ENCODE measurements around the gene APPL1. TPM values are rescaled to one million over a fixed set of nuclear protein-coding genes. Genes with fewer than 3 reads are reported as not detected.

APPL1 gene
- total and polyA plus RNA-seq, 2 experiments from 2014 or later: 49.0 to 125 TPM

- no peaks in the 10 kb centered on the region for H3K27me3 ChIP-seq (ENCODE audit: insufficient read depth)
- no peaks in the 10 kb centered on the region for H3K79me2 ChIP-seq (replicated peaks; ENCODE audit: insufficient read depth)
- Mint-ChIP-seq H3K9me3 (no peaks in the 10 kb centered on the region), H3K4me1 (no peaks in the 10 kb centered on the region), H3K4me3 (no peak overlapping the region), H3K36me3 (ENCODE audit: low read depth) (peaks cover 14% of the 10 kb centered on the region; the same call in 2 of the 3 replicates), H3K27ac (no peak overlapping the region), H3K27me3 (ENCODE audit: insufficient read depth, low read depth, poor library complexity) (no peaks in the 10 kb centered on the region)
- peaks cover 16% of the 10 kb centered on the region for H3K36me3 ChIP-seq (ENCODE audit: insufficient read depth)
- no peak for DNase-seq (ENCODE audit: low spot score)
- H3K27ac ChIP-seq (ENCODE audit: low read depth): no peak overlapping the region
- no peak overlapping the region for H3K4me3 ChIP-seq
- no peaks in the 10 kb centered on the region for H3K4me1 ChIP-seq (ENCODE audit: insufficient read depth)
- no peak for TF ChIP-seq CTCF (conservative IDR thresholded peaks at IDR 0.05; ENCODE audit: low read depth in 2 of 2)
- TF ChIP-seq ETS1 (IDR thresholded peaks at IDR 0.05): no peak
- no peaks in the 10 kb centered on the region for H3K9me2 ChIP-seq (ENCODE audit: insufficient read depth)
- no peak overlapping the region for H2AFZ ChIP-seq
- no peak overlapping the region for H3K4me2 ChIP-seq
- H4K20me1 ChIP-seq (replicated peaks; ENCODE audit: insufficient read depth): no peaks in the 10 kb centered on the region
- ATAC-seq: no peak
- H3F3A ChIP-seq (replicated peaks; ENCODE audit: low read depth): no peaks in the 10 kb centered on the region
These were observed 17.4 kb downstream of the APPL1 start for GRCh38 chr3:57244946-57245345.

- Histone ChIP-seq H3K27me3 (ENCODE audit: insufficient read depth) (no peaks in the 10 kb centered on the region), H3K4me2 (no peak overlapping the region), H2AFZ (no peak overlapping the region), H3K36me3 (ENCODE audit: insufficient read depth) (peaks cover 6% of the 10 kb centered on the region; the same call in 1 of the 2 replicates), H3K4me1 (ENCODE audit: insufficient read depth) (no peaks in the 10 kb centered on the region), H3K27ac (ENCODE audit: low read depth) (peak overlapping the region; percentile 46; the same call in 1 of the 2 replicates), H4K20me1 (replicated peaks; ENCODE audit: insufficient read depth) (no peaks in the 10 kb centered on the region), H3K79me2 (replicated peaks; ENCODE audit: insufficient read depth) (no peaks in the 10 kb centered on the region), H3K4me3 (no peak overlapping the region), H3F3A (replicated peaks; ENCODE audit: low read depth) (no peaks in the 10 kb centered on the region), H3K9me2 (ENCODE audit: insufficient read depth) (no peaks in the 10 kb centered on the region)
- peaks cover 3% of the 10 kb centered on the region for H3K27me3 Mint-ChIP-seq (ENCODE audit: insufficient read depth, low read depth, poor library complexity)
- H3K36me3 Mint-ChIP-seq (ENCODE audit: low read depth): peaks cover 14% of the 10 kb centered on the region; the same call in 2 of the 3 replicates
- H3K4me3 Mint-ChIP-seq: no peak overlapping the region
- H3K9me3 Mint-ChIP-seq: no peaks in the 10 kb centered on the region
- no peak for DNase-seq (ENCODE audit: low spot score)
- no peak for ATAC-seq
- H3K27ac Mint-ChIP-seq: no peak overlapping the region
- no peaks in the 10 kb centered on the region for H3K4me1 Mint-ChIP-seq
- TF ChIP-seq NANOG (IDR thresholded peaks at IDR 0.05; ENCODE audit: borderline replicate concordance): no peak
- no peak for TF ChIP-seq ZNF462 (CRISPR knock-in tag; IDR thresholded peaks at IDR 0.05)
- no peak for TF ChIP-seq REST (IDR thresholded peaks at IDR 0.05; ENCODE audit: unreplicated experiment)
- no peak for TF ChIP-seq EZH2phosphoT487 (IDR thresholded peaks at IDR 0.05; ENCODE audit: unreplicated experiment)
- no peak for TF ChIP-seq STAT1 (IDR thresholded peaks at IDR 0.05; ENCODE audit: unreplicated experiment)
- no peak for TF ChIP-seq POLR2AphosphoS5 (IDR thresholded peaks at IDR 0.05; ENCODE audit: low read depth)
- no peak for TF ChIP-seq CREB1 (CRISPR knock-in tag; IDR thresholded peaks at IDR 0.05; ENCODE audit: low read depth)
- no peak for TF ChIP-seq EZH2 (IDR thresholded peaks at IDR 0.05; ENCODE audit: low read depth, unreplicated experiment)
These were observed 24.9 kb downstream of the APPL1 start for GRCh38 chr3:57252404-57252803.
